OCI-LY1 (cell line): ENCODE data around the gene DMTF1.
A peak's percentile ranks its signal among the peaks of the same experiment; 100 is the strongest.

Experiments used
- H2AFZ ChIP-seq: fragments of 200-600 bp; sonication (generic), shearing (Covaris generic); 2 replicates; pipeline ENCODE4 v1.6.0; 2014; ENCODE audit warnings: antibody characterized with exemption, mild to moderate bottlenecking, low read length
- H3F3A ChIP-seq: fragments of 200-600 bp; sonication (generic), shearing (Covaris generic); 2 replicates; pipeline ENCODE4 v1.6.0; 2014; ENCODE audit warnings: mild to moderate bottlenecking, antibody characterized with exemption, low read length, moderate library complexity; ENCODE audit not compliant: insufficient read depth
- H3K27ac ChIP-seq: fragments of 200-600 bp; sonication (generic); 2 replicates; pipeline ENCODE4 v1.5.1; 2014; ENCODE audit warnings: low read length, mixed run types, mild to moderate bottlenecking, low read depth; ENCODE audit not compliant: poor library complexity, severe bottlenecking
- H3K27me3 ChIP-seq: fragments of 200-600 bp; sonication (generic); 2 replicates; pipeline ENCODE4 v1.6.0; 2014; ENCODE audit warnings: antibody characterized with exemption, mild to moderate bottlenecking, low read length, moderate library complexity; ENCODE audit not compliant: insufficient read depth
- H3K36me3 ChIP-seq: fragments of 200-600 bp; sonication (generic); 2 replicates; pipeline ENCODE4 v1.6.1; 2014; ENCODE audit warnings: mild to moderate bottlenecking, antibody characterized with exemption, low read length, moderate library complexity, mixed read lengths; ENCODE audit not compliant: insufficient read depth
- H3K4me1 ChIP-seq: fragments of 200-600 bp; sonication (generic); 2 replicates; pipeline ENCODE4 v1.5.1; 2014; ENCODE audit warnings: mild to moderate bottlenecking, low read length, moderate library complexity; ENCODE audit not compliant: insufficient read depth, severe bottlenecking
- H3K4me2 ChIP-seq: fragments of 200-600 bp; sonication (generic), shearing (Covaris generic); 2 replicates; pipeline ENCODE4 v1.6.1; 2014; ENCODE audit warnings: low read length
- H3K4me3 ChIP-seq: fragments of 200-600 bp; sonication (generic); 2 replicates; pipeline ENCODE4 v1.5.1; 2014; ENCODE audit warnings: low read length, low read depth, mild to moderate bottlenecking, mixed read lengths; ENCODE audit not compliant: poor library complexity, severe bottlenecking
- H3K79me2 ChIP-seq: fragments of 200-600 bp; shearing (Covaris generic); 2 replicates; pipeline ENCODE4 v1.6.1; 2016; ENCODE audit warnings: mixed run types, low read length, mixed read lengths; ENCODE audit not compliant: insufficient read depth
- H3K9ac ChIP-seq: fragments of 200-600 bp; sonication (generic), shearing (Covaris generic); 2 replicates; pipeline ENCODE4 v1.6.1; 2014; ENCODE audit warnings: mild to moderate bottlenecking, low read length, mixed read lengths
- H3K9me2 ChIP-seq: fragments of 200-600 bp; sonication (generic), shearing (Covaris generic); 2 replicates; pipeline ENCODE4 v1.6.1; 2014; ENCODE audit warnings: low read depth, mild to moderate bottlenecking, low read length, mixed read lengths
- H3K9me3 ChIP-seq: fragments of 200-600 bp; shearing (Covaris generic); 2 replicates; pipeline ENCODE4 v1.6.1; 2014; ENCODE audit warnings: low read length, mixed read lengths
- H4K20me1 ChIP-seq: fragments of 200-600 bp; sonication (generic), shearing (Covaris generic); 2 replicates; pipeline ENCODE4 v1.6.0; 2016; ENCODE audit warnings: mild to moderate bottlenecking, low read length; ENCODE audit not compliant: insufficient read depth
- CTCF ChIP-seq: fragments of 200-600 bp; sonication (generic), shearing (Covaris generic); IDR thresholded peaks from 2 replicates; pipeline ENCODE4 v1.5.1; 2017; ENCODE audit warnings: mild to moderate bottlenecking, antibody characterized with exemption, low read length, moderate library complexity, mixed read lengths
- EZH2 ChIP-seq: fragments of 200-600 bp; sonication (generic), shearing (Covaris generic); IDR thresholded peaks from 2 replicates; pipeline ENCODE4 v1.8.0; 2017; ENCODE audit warnings: borderline replicate concordance, mixed run types, mild to moderate bottlenecking, antibody characterized with exemption, low read length, moderate library complexity, mixed read lengths

Gene DMTF1

GRCh38 chr7:87151729-87152111, 533 bp upstream of the DMTF1 start:
- peaks cover 41% of the 10 kb centered on the region for H3K79me2 ChIP-seq
- peak overlapping the region; percentile 77 for H3K27ac ChIP-seq
- no peaks in the 10 kb centered on the region for H4K20me1 ChIP-seq
- H3K9me3 ChIP-seq: no peaks in the 10 kb centered on the region
- peak overlapping the region; percentile 84 for H3K4me3 ChIP-seq
- TF ChIP-seq CTCF: no peak
- no peak for TF ChIP-seq EZH2
- peaks cover 44% of the 10 kb centered on the region for H3K4me1 ChIP-seq
- H3K36me3 ChIP-seq: peaks cover 26% of the 10 kb centered on the region
- no peaks in the 10 kb centered on the region for H3K9me2 ChIP-seq
- peak overlapping the region; percentile 82 for H3K9ac ChIP-seq
- no peaks in the 10 kb centered on the region for H3K27me3 ChIP-seq
- peak overlapping the region; percentile 80 for H3K4me2 ChIP-seq
- no peaks in the 10 kb centered on the region; the same call in 1 of the 2 replicates for H3F3A ChIP-seq
- H2AFZ ChIP-seq: peak overlapping the region; percentile 18; the same call in 1 of the 2 replicates

GRCh38 chr7:87152897-87153641, 816 bp downstream of the DMTF1 start:
- peaks cover 39% of the 10 kb centered on the region for H3K36me3 ChIP-seq
- H3K79me2 ChIP-seq: peaks cover 55% of the 10 kb centered on the region
- peak overlapping the region; percentile 82 for H3K9ac ChIP-seq
- no peaks in the 10 kb centered on the region for H3K9me2 ChIP-seq
- H3K9me3 ChIP-seq: no peaks in the 10 kb centered on the region
- H2AFZ ChIP-seq: no peak overlapping the region
- H3K27ac ChIP-seq: peak overlapping the region; percentile 66
- H3K4me3 ChIP-seq: peak overlapping the region; percentile 84
- peaks cover 57% of the 10 kb centered on the region for H3K4me1 ChIP-seq
- H3K4me2 ChIP-seq: peak overlapping the region; percentile 80
- no peaks in the 10 kb centered on the region for H3K27me3 ChIP-seq
- H4K20me1 ChIP-seq: no peaks in the 10 kb centered on the region
- H3F3A ChIP-seq: no peaks in the 10 kb centered on the region; the same call in 1 of the 2 replicates
- no peak for TF ChIP-seq CTCF
- no peak for TF ChIP-seq EZH2

- Histone ChIP-seq H3K4me1 (peaks cover 68% of the 10 kb centered on the region), H3K9me3 (no peaks in the 10 kb centered on the region), H3K4me2 (peak overlapping the region; percentile 80), H3F3A (peaks cover 3% of the 10 kb centered on the region; the same call in 1 of the 2 replicates), H3K27me3 (no peaks in the 10 kb centered on the region), H3K4me3 (peak overlapping the region; percentile 84), H4K20me1 (peaks cover 4% of the 10 kb centered on the region; the same call in 1 of the 2 replicates), H3K9me2 (no peaks in the 10 kb centered on the region), H3K79me2 (peaks cover 66% of the 10 kb centered on the region), H3K27ac (peak overlapping the region; percentile 18), H3K36me3 (peaks cover 45% of the 10 kb centered on the region), H2AFZ (no peak overlapping the region), H3K9ac (peak overlapping the region; percentile 82)
- no peak for TF ChIP-seq EZH2
- TF ChIP-seq CTCF: no peak
Measured at GRCh38 chr7:87154166-87154565, 1.9 kb downstream of the DMTF1 start.
